Measurements from ENCODE around the gene SAFB.

The SAFB gene

GRCh38 chr19:5590151-5590864 lies 32.6 kb upstream of the SAFB start:
- in situ Hi-C loops (cut with HindIII; ENCODE audit: low sequenced_read_pairs): no loop called here
- DNase-seq (ENCODE audit: low read depth, low spot score): no peak
- TF ChIP-seq, protein P1, sequence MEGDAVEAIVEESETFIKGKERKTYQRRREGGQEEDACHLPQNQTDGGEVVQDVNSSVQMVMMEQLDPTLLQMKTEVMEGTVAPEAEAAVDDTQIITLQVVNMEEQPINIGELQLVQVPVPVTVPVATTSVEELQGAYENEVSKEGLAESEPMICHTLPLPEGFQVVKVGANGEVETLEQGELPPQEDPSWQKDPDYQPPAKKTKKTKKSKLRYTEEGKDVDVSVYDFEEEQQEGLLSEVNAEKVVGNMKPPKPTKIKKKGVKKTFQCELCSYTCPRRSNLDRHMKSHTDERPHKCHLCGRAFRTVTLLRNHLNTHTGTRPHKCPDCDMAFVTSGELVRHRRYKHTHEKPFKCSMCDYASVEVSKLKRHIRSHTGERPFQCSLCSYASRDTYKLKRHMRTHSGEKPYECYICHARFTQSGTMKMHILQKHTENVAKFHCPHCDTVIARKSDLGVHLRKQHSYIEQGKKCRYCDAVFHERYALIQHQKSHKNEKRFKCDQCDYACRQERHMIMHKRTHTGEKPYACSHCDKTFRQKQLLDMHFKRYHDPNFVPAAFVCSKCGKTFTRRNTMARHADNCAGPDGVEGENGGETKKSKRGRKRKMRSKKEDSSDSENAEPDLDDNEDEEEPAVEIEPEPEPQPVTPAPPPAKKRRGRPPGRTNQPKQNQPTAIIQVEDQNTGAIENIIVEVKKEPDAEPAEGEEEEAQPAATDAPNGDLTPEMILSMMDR (IDR thresholded peaks at IDR 0.05; ENCODE audit: low read depth, low read length): no peak
- no peak overlapping the region for H3K4me3 ChIP-seq (ENCODE audit: low read depth, low read length)

DNA sequence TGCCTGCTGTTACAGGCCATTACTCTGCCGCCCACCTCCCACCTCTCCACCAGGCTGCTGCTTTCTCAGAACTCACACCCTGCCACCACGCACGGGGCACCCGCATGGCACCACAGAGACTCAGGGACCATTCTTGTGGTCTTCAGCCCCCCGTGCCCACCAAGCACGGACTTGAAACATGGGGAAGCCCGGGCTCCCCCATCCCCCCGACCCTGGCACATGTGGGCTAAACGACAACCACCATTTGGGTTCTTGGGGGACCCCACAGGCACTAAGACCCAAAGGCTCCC lies 32.1 kb upstream of the SAFB start:
- TF ChIP-seq, protein P1 (IDR thresholded peaks at IDR 0.05; ENCODE audit: low read depth, low read length): no peak
- in situ Hi-C loops (cut with HindIII; ENCODE audit: low sequenced_read_pairs): no loop called here
- DNase-seq (ENCODE audit: low read depth, low spot score): no peak
- H3K4me3 ChIP-seq (ENCODE audit: low read depth, low read length): no peak overlapping the region

DNA sequence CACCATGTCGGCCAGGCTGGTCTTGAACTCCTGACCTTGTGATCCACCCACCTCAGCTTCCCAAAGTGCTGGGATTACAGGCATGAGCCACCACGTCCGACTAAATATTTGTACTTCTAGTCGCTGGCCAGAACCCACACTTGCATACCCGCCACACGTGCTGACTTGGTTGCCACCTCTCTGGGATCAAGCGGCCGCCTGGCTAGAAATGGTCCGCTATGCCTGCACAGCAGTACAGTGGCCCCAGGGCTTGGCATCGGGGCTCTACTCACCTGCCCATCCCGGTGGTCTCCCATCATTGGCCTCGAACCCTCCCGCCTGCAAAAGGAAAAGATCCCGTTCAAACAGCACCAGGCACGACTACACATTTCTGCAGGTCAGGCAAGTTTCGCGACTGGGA lies 31.4 kb upstream of the SAFB start:
- in situ Hi-C loops (cut with HindIII; ENCODE audit: low sequenced_read_pairs): no loop called here
- TF ChIP-seq, protein P1 (IDR thresholded peaks at IDR 0.05; ENCODE audit: low read depth, low read length): no peak

GRCh38 chr19:5592531-5593342 lies 30.1 kb upstream of the SAFB start:
- TF ChIP-seq, protein P1 (IDR thresholded peaks at IDR 0.05; ENCODE audit: low read depth, low read length): no peak
- in situ Hi-C loops (cut with HindIII; ENCODE audit: low sequenced_read_pairs): no loop called here
- no peak overlapping the region for H3K4me3 ChIP-seq (ENCODE audit: low read depth, low read length)
- DNase-seq (ENCODE audit: low read depth, low spot score): no peak

More for the DNA sequence above, 31.4 kb upstream of the SAFB start:
- DNase-seq (ENCODE audit: low read depth, low spot score): no peak
- no peak overlapping the region for H3K4me3 ChIP-seq (ENCODE audit: low read depth, low read length)

- DNase-seq (ENCODE audit: low read depth, low spot score): no peak
- in situ Hi-C loops (cut with HindIII; ENCODE audit: low sequenced_read_pairs): no loop called here
- TF ChIP-seq, protein P1 (IDR thresholded peaks at IDR 0.05; ENCODE audit: low read depth, low read length): no peak
- H3K4me3 ChIP-seq (ENCODE audit: low read depth, low read length): no peak overlapping the region
These were observed 29.3 kb upstream of the SAFB start for GRCh38 chr19:5593343-5594255.

DNA sequence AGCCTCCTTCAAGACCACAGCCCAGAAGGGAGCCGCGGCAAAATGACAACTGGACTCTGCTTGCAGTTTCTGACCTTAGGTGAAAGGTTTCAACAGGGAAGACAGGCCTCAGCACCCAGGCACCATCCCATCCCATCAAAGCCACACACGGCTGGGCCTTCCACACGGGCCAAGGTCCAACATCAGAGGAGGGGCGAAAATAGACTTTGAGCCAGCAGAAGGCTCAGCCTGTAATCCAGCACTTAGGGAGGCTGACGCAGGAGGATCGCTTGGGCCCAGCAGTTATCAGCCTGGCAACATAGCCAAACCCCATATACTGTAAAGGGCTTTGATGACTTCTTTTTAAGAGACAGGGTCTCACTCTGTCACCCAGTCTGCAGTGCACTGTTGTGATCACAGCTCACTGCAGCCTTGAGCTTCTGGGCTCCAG lies 28.3 kb upstream of the SAFB start:
- H3K4me3 ChIP-seq (ENCODE audit: low read depth, low read length): no peak overlapping the region
- in situ Hi-C loops (cut with HindIII; ENCODE audit: low sequenced_read_pairs): no loop called here
- no peak for DNase-seq (ENCODE audit: low read depth, low spot score)
- TF ChIP-seq, protein P1 (IDR thresholded peaks at IDR 0.05; ENCODE audit: low read depth, low read length): no peak
